Spleen (tissue), 11 donors: ENCODE data around the gene VCP. TPM values are rescaled to one million over a fixed set of nuclear protein-coding genes. Genes with fewer than 3 reads are reported as not detected.

Source experiments
- DNase-seq: peaks from one replicate; pipeline ENCODE4 v3.0.0-alpha.2; 2020
- H3K27ac ChIP-seq, 8 donors: fragments of 200-600 bp; sonication (generic) in 7 of 8; 1 replicate in 4 of 8; 2 replicates in 4 of 8; pipeline versions ENCODE4 v1.5.0 to v1.8.0; 2016 to 2021; ENCODE audit warnings: inconsistent platforms in 4 of 8, mild to moderate bottlenecking in 4 of 8, moderate library complexity in 1 of 8
- H3K27me3 ChIP-seq, 7 donors: fragments of 200-600 bp; sonication (generic) in 6 of 7; replicated peaks in 1 of 7; 1 replicate in 4 of 7; 2 replicates in 3 of 7; pipeline versions ENCODE4 v1.5.0 to v1.8.0; 2016 to 2021; ENCODE audit warnings: inconsistent platforms in 3 of 7, mild to moderate bottlenecking in 1 of 7
- H3K36me3 ChIP-seq, 6 donors: fragments of 200-600 bp; sonication (generic) in 5 of 6; 1 replicate in 4 of 6; 2 replicates in 2 of 6; pipeline versions ENCODE4 v1.5.0 to v1.8.0; 2016 to 2021; ENCODE audit warnings: inconsistent platforms in 2 of 6
- H3K4me1 ChIP-seq, 6 donors: fragments of 200-600 bp; sonication (generic) in 5 of 6; 1 replicate in 3 of 6; 2 replicates in 3 of 6; pipeline versions ENCODE4 v1.5.0 to v1.8.0; 2016 to 2021; ENCODE audit warnings: inconsistent platforms in 3 of 6
- H3K4me3 ChIP-seq, 8 donors: fragments of 200-600 bp; sonication (generic) in 7 of 8; 1 replicate in 4 of 8; 2 replicates in 4 of 8; pipeline versions ENCODE4 v1.5.0 to v1.8.0; 2016 to 2021; ENCODE audit warnings: inconsistent platforms in 4 of 8, mild to moderate bottlenecking in 4 of 8, moderate library complexity in 2 of 8
- H3K9me3 ChIP-seq, 8 donors: fragments of 200-600 bp; sonication (generic) in 7 of 8; 1 replicate in 4 of 8; 2 replicates in 4 of 8; pipeline versions ENCODE4 v1.5.0 to v1.8.0; 2016 to 2021; ENCODE audit warnings: inconsistent platforms in 4 of 8
- POLR2A ChIP-seq, 3 donors: fragments of 450-650 bp; IDR thresholded peaks; one replicate each; pipeline ENCODE4 v1.5.1; 2017; ENCODE audit warnings: antibody characterized with exemption in 3 of 3, mild to moderate bottlenecking in 1 of 3
- POLR2AphosphoS5 ChIP-seq, 3 donors: sonication (generic); formaldehyde crosslinking; IDR thresholded peaks; one replicate each; pipeline ENCODE4 v1.5.1; 2017; ENCODE audit warnings: antibody characterized with exemption in 3 of 3
- WGBS, 5 donors: extraction: QIAGEN DNeasy Blood & Tissue Kit in 3 of 5; methylation state at CpG; one replicate each; pipeline versions ENCODE4 v1.1.5 to v1.1.7; 2013 to 2018; 5-methylcytosine and 5-hydroxymethylcytosine counted together
- intact Hi-C: fragments of 100-400 bp; cut with DNase I; formaldehyde crosslinking; loops from one replicate; pipeline ENCODE4 v1.15.0; 2023; ENCODE audit warnings: low total_unique reads
- polyA plus RNA-seq, 3 donors: library from polyadenylated mRNA; stranded (reverse); fragments of 200-250 nt; gene quantifications; one replicate each; pipeline ENCODE4 v1.2.1, GENCODE V29; 2013
- total RNA-seq, 7 donors: library from RNA; depleted of rRNA in 3 of 7; stranded (reverse); fragments of >200 nt in 3 of 7; fragmentation: NEBNext Ultra II Directional in 4 of 7; extraction: Animal tissue kit (Norgen Biotek cat#: 25700) in 4 of 7; gene quantifications; one replicate each; pipeline versions ENCODE4 v1.1.0 to v1.2.1, GENCODE V29; 2016 to 2021
- TF ChIP-seq, protein P1 (sequence below), 11 experiments: fragments of 200-600 bp in 7 of 11; fragments of 450-650 bp in 4 of 11; sonication (generic) in 4 of 11; IDR thresholded peaks in 8 of 11; conservative IDR thresholded peaks in 3 of 11; 1 replicate in 7 of 11; 2 replicates in 4 of 11; pipeline versions ENCODE4 v1.4.0 to v1.8.0; 2016 to 2021; ENCODE audit warnings: antibody characterized with exemption in 11 of 11, inconsistent platforms in 4 of 11, mild to moderate bottlenecking in 1 of 11
- donor health status: healthy with polysubstance abuse.
- donor health status: DM: no; HTN: no; CAD: no; lungs with moderate emphysema.
- donor health status: DM: no; HTN: no; CAD: no.
- donor health status: Bipolar disorder and iron deficiency.
- donor health status: healthy.
- donor health status: DM: no; HTN: no; CAD: no.
- donor health status: DM: yes; HTN: yes; CAD: no.

The VCP gene
- total and polyA plus RNA-seq, 10 donors = 48.5 to 269 (median 166) TPM

GRCh38 chr9:35115680-35116538 is 43.5 kb upstream of the VCP start, which contains the start of gene ATOSB:
Gene ATOSB, minus strand, starts transcription at chr9:35115862. Its CDS starts 7,588 bp downstream, at chr9:35108274.
- WGBS, 5 donors = 0 to 1% (median 0%) methylated on average over 50 to 54 of the region's 54 CpGs
- no peaks in the 10 kb centered on the region for H3K27me3 ChIP-seq
- TF ChIP-seq POLR2AphosphoS5 (IDR thresholded peaks at IDR 0.05) (peak; percentile 69 to 88 (median 88)), POLR2A (IDR thresholded peaks at IDR 0.05) (peak in 1 of 3 donors; percentile 63)
- TF ChIP-seq, protein P1, sequence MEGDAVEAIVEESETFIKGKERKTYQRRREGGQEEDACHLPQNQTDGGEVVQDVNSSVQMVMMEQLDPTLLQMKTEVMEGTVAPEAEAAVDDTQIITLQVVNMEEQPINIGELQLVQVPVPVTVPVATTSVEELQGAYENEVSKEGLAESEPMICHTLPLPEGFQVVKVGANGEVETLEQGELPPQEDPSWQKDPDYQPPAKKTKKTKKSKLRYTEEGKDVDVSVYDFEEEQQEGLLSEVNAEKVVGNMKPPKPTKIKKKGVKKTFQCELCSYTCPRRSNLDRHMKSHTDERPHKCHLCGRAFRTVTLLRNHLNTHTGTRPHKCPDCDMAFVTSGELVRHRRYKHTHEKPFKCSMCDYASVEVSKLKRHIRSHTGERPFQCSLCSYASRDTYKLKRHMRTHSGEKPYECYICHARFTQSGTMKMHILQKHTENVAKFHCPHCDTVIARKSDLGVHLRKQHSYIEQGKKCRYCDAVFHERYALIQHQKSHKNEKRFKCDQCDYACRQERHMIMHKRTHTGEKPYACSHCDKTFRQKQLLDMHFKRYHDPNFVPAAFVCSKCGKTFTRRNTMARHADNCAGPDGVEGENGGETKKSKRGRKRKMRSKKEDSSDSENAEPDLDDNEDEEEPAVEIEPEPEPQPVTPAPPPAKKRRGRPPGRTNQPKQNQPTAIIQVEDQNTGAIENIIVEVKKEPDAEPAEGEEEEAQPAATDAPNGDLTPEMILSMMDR (IDR thresholded peaks at IDR 0.05 in 8 of 11, conservative IDR thresholded peaks at IDR 0.05 in 3 of 11) = no peak
- no peaks in the 10 kb centered on the region for H3K36me3 ChIP-seq
- peak within 1 kb of the TSS; percentile 72 to 96 (median 88) for H3K27ac ChIP-seq
- peaks cover 34 to 64% (median 53%) of the 10 kb centered on the region in 6 donors for H3K4me1 ChIP-seq
- intact Hi-C loops = loop anchor here (5.0 kb wide), 2 partner anchors 141 to 361 kb away; no protein-coding TSS in a partner anchor
- DNase-seq = peak; percentile 99
- no peaks in the 10 kb centered on the region for H3K9me3 ChIP-seq
- H3K4me3 ChIP-seq = peak within 1 kb of the TSS; percentile 56 to 88 (median 65)

GRCh38 chr9:35114840-35115628 is 42.6 kb upstream of the VCP start:
- H3K36me3 ChIP-seq = no peaks in the 10 kb centered on the region
- H3K4me1 ChIP-seq = peaks cover 39 to 73% (median 61%) of the 10 kb centered on the region in 6 donors
- peak overlapping the region; percentile 72 to 96 (median 88) for H3K27ac ChIP-seq
- 3 to 8% (median 6%) methylated on average over 12 of the region's 12 CpGs for WGBS, 5 donors
- H3K4me3 ChIP-seq = peak overlapping the region; percentile 56 to 88 (median 65)
- no peaks in the 10 kb centered on the region for H3K9me3 ChIP-seq
- TF ChIP-seq POLR2AphosphoS5 (IDR thresholded peaks at IDR 0.05) = peak; percentile 38 to 69 (median 60)
- TF ChIP-seq, protein P1 (IDR thresholded peaks at IDR 0.05 in 8 of 11, conservative IDR thresholded peaks at IDR 0.05 in 3 of 11) = no peak
- TF ChIP-seq POLR2A (IDR thresholded peaks at IDR 0.05) = peak in 1 of 3 donors; percentile 15
- DNase-seq = peak; percentile 91
- intact Hi-C loops = loop anchor here (5.0 kb wide), 2 partner anchors 142 to 362 kb away; no protein-coding TSS in a partner anchor
- no peaks in the 10 kb centered on the region for H3K27me3 ChIP-seq

DNA sequence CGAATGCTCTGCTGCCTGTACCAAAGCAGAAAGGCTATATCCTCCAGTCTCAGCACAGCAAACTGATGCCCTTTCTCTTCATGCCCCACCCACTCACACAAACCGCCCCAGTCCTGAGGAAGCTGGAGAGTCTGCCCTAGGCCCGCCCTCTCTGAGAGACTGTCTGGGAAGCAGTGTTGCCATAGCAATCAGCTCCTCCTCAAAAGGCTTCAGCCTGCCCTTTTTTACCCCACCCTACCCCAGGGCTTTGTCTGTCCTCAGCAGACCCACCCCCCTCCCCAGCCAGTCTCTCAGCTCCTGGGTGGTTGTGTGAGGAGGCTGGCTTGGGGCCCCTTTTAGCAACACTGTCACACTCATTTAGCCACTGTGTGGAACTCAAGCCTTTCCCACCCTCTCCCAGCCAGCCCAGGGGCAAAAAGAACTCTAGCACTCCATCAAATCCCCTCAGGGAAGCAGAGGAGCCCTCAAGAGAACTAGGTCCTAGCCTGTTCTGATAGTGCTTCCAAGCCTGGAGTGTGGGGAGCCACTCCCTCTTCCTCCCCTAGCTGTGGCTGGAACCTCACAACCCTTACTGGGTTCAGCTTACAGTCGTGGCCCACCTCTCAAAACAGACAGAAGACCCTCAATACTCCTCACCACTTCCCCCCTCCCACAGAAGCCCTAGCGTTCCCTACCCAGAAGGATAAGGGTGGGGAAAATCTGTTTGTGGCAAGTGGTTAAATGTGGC is 41.9 kb upstream of the VCP start:
- Histone ChIP-seq H3K9me3 (no peaks in the 10 kb centered on the region), H3K27ac (peak overlapping the region; percentile 72 to 96 (median 88)), H3K4me1 (peaks cover 39 to 81% (median 69%) of the 10 kb centered on the region in 6 donors), H3K36me3 (peaks cover 0 to 7% (median 0%) of the 10 kb centered on the region in 6 donors), H3K27me3 (no peaks in the 10 kb centered on the region), H3K4me3 (peak overlapping the region; percentile 56 to 88 (median 65))
- intact Hi-C loops = no loop called here
- peak; percentile 91 for DNase-seq
- 2 to 12% (median 9%) methylated on average over 4 to 5 of the region's 5 CpGs for WGBS, 5 donors
- TF ChIP-seq POLR2A (IDR thresholded peaks at IDR 0.05) = no peak
- TF ChIP-seq POLR2AphosphoS5 (IDR thresholded peaks at IDR 0.05) = peak in 2 of 3 donors; percentile 33 to 34
- TF ChIP-seq, protein P1 (IDR thresholded peaks at IDR 0.05 in 8 of 11, conservative IDR thresholded peaks at IDR 0.05 in 3 of 11) = no peak
